ENCODE measurements around the gene SMAD2. TPM values are rescaled to one million over a fixed set of nuclear protein-coding genes. Genes with fewer than 3 reads are reported as not detected.
A peak's percentile ranks its signal among the peaks of the same experiment; 100 is the strongest.

Gene SMAD2
- total RNA-seq, 1 experiment from 2014 or later = 124 TPM

DNA sequence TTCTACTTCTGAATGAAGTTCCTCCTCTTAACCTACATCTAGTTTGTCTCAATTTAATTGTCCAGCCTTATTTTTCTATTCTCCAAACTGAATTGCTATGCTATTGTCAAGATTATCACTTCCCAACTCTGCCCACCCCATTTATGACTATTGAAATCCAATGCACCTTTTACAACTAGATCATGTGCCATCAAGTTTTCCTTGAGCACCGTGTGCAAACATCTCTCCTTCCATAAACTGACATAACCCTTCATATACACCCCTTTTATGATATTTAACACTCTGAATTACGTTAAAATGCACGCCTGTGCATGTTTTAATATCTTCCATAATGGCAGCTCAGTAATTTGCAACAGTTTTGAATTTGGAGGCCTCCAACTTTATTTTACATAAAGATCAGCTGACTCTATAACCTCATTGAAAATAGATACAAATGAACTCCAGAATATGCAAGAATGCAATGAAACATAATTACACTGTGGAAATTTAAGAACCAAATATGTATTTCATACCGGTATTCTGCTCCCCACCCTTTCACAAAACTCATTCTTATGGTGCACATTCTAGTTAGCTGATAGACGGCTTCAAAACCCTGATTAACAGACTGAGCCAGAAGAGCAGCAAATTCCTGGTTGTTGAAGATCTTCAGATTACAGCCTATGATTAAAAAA lies 85.5 kb downstream of the SMAD2 start:
- Histone ChIP-seq H3K36me3 (ENCODE audit: insufficient read depth, low read length, poor library complexity, severe bottlenecking) (peaks cover 34% of the 10 kb centered on the region), H3K4me1 (ENCODE audit: insufficient read depth, low read length, poor library complexity, severe bottlenecking) (no peaks in the 10 kb centered on the region), H3K27ac (ENCODE audit: low read depth, low read length, poor library complexity, severe bottlenecking) (no peak overlapping the region), H3K4me3 (ENCODE audit: low read depth, low read length, poor library complexity, severe bottlenecking) (no peak overlapping the region), H3K27me3 (replicated peaks; ENCODE audit: insufficient read depth, low read depth, low read length, poor library complexity) (no peaks in the 10 kb centered on the region), H3K9me3 (ENCODE audit: low read depth, low read length, poor library complexity, severe bottlenecking) (no peaks in the 10 kb centered on the region)
- BruUV-seq (replicated peaks) = no TSS peak
- ChIA-PET POLR2A (ENCODE audit: low non-redundant PET) (no interaction called here), CTCF (no interaction called here)
- TF ChIP-seq EZH2 (IDR thresholded peaks at IDR 0.05; ENCODE audit: borderline replicate concordance, low read depth, low read length, poor library complexity, severe bottlenecking) (no peak), CTCF (conservative IDR thresholded peaks at IDR 0.05; ENCODE audit: low read depth, low read length) (no peak)
- intact Hi-C loops (cut with micrococcal nuclease; ENCODE audit: unreplicated experiment) = no loop called here
- DNase-seq (ENCODE audit: low spot score) = no peak

GRCh38 chr18:47842836-47843235 lies 87.6 kb downstream of the SMAD2 start:
- ChIA-PET CTCF (no interaction called here), POLR2A (ENCODE audit: low non-redundant PET) (no interaction called here)
- no peak for TF ChIP-seq EZH2 (IDR thresholded peaks at IDR 0.05; ENCODE audit: borderline replicate concordance, low read depth, low read length, poor library complexity, severe bottlenecking)
- no peak for TF ChIP-seq CTCF (conservative IDR thresholded peaks at IDR 0.05; ENCODE audit: low read depth, low read length)
- DNase-seq (ENCODE audit: low spot score) = no peak
- no peaks in the 10 kb centered on the region for H3K9me3 ChIP-seq (ENCODE audit: low read depth, low read length, poor library complexity, severe bottlenecking)
- H3K4me3 ChIP-seq (ENCODE audit: low read depth, low read length, poor library complexity, severe bottlenecking) = no peak overlapping the region
- peak overlapping the region; percentile 19 for H3K27ac ChIP-seq (ENCODE audit: low read depth, low read length, poor library complexity, severe bottlenecking)
- BruUV-seq (replicated peaks) = no TSS peak
- H3K36me3 ChIP-seq (ENCODE audit: insufficient read depth, low read length, poor library complexity, severe bottlenecking) = peaks cover 41% of the 10 kb centered on the region
- no peaks in the 10 kb centered on the region for H3K27me3 ChIP-seq (replicated peaks; ENCODE audit: insufficient read depth, low read depth, low read length, poor library complexity)
- H3K4me1 ChIP-seq (ENCODE audit: insufficient read depth, low read length, poor library complexity, severe bottlenecking) = no peaks in the 10 kb centered on the region
- intact Hi-C loops (cut with micrococcal nuclease; ENCODE audit: unreplicated experiment) = no loop called here

GRCh38 chr18:47838396-47838795 lies 92.1 kb downstream of the SMAD2 start:
- ChIA-PET POLR2A (ENCODE audit: low non-redundant PET) (no interaction called here), CTCF (no interaction called here)
- Histone ChIP-seq H3K27ac (ENCODE audit: low read depth, low read length, poor library complexity, severe bottlenecking) (no peak overlapping the region), H3K36me3 (ENCODE audit: insufficient read depth, low read length, poor library complexity, severe bottlenecking) (peaks cover 16% of the 10 kb centered on the region), H3K4me3 (ENCODE audit: low read depth, low read length, poor library complexity, severe bottlenecking) (no peak overlapping the region), H3K4me1 (ENCODE audit: insufficient read depth, low read length, poor library complexity, severe bottlenecking) (no peaks in the 10 kb centered on the region), H3K27me3 (replicated peaks; ENCODE audit: insufficient read depth, low read depth, low read length, poor library complexity) (no peaks in the 10 kb centered on the region), H3K9me3 (ENCODE audit: low read depth, low read length, poor library complexity, severe bottlenecking) (no peaks in the 10 kb centered on the region)
- TF ChIP-seq EZH2 (IDR thresholded peaks at IDR 0.05; ENCODE audit: borderline replicate concordance, low read depth, low read length, poor library complexity, severe bottlenecking) (no peak), CTCF (conservative IDR thresholded peaks at IDR 0.05; ENCODE audit: low read depth, low read length) (no peak)
- intact Hi-C loops (cut with micrococcal nuclease; ENCODE audit: unreplicated experiment) = no loop called here
- no peak for DNase-seq (ENCODE audit: low spot score)
- no TSS peak for BruUV-seq (replicated peaks)

All from A673 (cell line).